ENCODE results near the gene FHIP1A. TPM values are rescaled to one million over a fixed set of nuclear protein-coding genes. Genes with fewer than 3 reads are reported as not detected.

Gene FHIP1A
- total RNA-seq, 2 donors from 2014 or later, result 11.6 to 11.8 TPM

DNA sequence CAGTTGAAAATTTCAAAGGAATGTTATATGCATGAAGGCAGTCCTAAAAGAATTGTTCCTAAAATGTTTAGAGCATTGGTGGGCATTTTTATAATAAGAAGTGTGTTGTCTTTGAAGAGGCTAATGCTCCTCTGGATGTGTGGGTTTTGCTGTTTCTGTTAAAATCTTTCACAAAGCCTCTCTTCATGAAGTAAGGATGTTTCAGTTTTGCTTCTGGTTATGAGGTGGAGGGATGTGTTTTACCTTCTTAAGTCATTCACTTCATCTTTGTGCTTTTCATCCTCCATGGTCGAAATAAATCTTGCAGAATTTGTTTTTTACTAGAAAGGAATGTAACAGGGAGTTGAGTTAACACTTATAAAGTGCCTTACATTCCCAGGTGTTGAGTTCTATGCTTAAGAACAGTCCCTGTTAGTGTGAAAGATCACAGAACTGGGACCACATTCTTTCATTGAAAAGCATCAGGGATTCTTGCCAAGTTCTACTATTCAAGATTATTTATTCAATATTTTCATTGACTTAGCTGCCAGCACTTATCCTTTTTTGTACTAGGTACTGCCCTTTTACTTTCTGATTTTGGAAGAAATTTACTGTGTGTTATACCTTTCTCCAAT, 21.1 kb downstream of the FHIP1A start:
- Histone ChIP-seq H3K27ac (no peak overlapping the region), H3K9me3 (no peaks in the 10 kb centered on the region), H3K27me3 (no peaks in the 10 kb centered on the region), H3K36me3 (no peaks in the 10 kb centered on the region), H3K4me1 (no peaks in the 10 kb centered on the region), H3K4me3 (no peak overlapping the region)
- DNase-seq (ENCODE audit: low spot score), result no peak
- TF ChIP-seq, protein P1, sequence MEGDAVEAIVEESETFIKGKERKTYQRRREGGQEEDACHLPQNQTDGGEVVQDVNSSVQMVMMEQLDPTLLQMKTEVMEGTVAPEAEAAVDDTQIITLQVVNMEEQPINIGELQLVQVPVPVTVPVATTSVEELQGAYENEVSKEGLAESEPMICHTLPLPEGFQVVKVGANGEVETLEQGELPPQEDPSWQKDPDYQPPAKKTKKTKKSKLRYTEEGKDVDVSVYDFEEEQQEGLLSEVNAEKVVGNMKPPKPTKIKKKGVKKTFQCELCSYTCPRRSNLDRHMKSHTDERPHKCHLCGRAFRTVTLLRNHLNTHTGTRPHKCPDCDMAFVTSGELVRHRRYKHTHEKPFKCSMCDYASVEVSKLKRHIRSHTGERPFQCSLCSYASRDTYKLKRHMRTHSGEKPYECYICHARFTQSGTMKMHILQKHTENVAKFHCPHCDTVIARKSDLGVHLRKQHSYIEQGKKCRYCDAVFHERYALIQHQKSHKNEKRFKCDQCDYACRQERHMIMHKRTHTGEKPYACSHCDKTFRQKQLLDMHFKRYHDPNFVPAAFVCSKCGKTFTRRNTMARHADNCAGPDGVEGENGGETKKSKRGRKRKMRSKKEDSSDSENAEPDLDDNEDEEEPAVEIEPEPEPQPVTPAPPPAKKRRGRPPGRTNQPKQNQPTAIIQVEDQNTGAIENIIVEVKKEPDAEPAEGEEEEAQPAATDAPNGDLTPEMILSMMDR (IDR thresholded peaks at IDR 0.05), result no peak

DNA sequence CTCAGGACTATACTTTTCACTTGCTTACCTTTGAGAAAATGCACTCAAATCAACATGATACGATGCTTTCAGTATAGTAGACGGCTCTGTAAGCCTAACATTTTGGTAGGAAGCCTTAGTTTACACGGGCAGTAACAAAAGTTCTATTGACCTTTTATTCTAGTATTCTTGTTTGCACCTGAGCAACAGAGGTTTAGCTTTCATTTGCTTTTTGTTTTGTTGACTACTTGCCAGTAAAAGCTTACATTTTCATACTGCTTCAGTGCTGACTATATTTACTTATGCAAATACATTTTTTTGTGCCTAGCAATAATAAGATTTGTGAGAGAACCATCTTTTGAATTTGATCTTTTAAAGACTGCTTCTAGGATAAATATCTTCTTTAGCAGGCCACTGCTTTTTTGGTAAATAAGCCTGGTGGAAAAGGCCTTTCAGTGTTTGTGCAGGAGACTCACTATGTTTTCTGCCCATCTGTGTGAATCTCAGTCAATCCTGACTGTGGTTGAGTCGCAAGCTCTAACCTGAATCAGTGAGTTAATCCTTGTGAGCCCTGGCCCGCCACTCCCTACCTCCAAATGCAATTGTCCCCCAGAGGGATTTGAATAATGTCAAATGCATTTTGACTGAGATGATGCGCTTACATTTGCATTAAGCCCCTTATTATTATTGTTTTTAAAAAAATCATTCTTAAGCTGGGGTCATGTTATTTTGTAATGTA, 21.9 kb downstream of the FHIP1A start:
- TF ChIP-seq, protein P1 (IDR thresholded peaks at IDR 0.05), result no peak
- H3K27ac ChIP-seq, result no peak overlapping the region
- H3K27me3 ChIP-seq, result no peaks in the 10 kb centered on the region
- H3K4me3 ChIP-seq, result no peak overlapping the region
- H3K9me3 ChIP-seq, result no peaks in the 10 kb centered on the region
- H3K4me1 ChIP-seq, result no peaks in the 10 kb centered on the region
- no peaks in the 10 kb centered on the region for H3K36me3 ChIP-seq
- no peak for DNase-seq (ENCODE audit: low spot score)

DNA sequence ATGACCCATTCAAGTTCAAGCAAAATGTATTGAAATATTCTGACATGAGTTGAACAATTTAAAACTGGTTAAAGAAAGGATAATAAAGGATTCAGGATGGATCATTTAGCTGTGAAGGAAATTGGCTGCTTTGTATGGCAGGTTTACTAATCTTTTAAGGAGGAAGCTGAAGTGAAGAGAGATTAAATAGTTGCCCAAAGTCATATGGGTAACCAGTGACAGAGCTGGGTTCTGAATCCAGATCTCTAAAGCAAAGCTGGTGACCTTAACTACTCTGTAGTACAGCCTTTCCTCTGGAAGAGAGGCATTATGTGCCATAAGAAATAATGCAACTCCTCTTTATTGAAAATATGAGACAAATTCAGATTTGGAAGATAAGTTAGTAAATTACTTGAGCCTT, 22.8 kb downstream of the FHIP1A start:
- no peaks in the 10 kb centered on the region for H3K27me3 ChIP-seq
- H3K27ac ChIP-seq, result no peak overlapping the region
- H3K36me3 ChIP-seq, result no peaks in the 10 kb centered on the region
- H3K4me3 ChIP-seq, result no peak overlapping the region
- TF ChIP-seq, protein P1 (IDR thresholded peaks at IDR 0.05), result no peak
- DNase-seq (ENCODE audit: low spot score), result no peak
- H3K4me1 ChIP-seq, result no peaks in the 10 kb centered on the region
- no peaks in the 10 kb centered on the region for H3K9me3 ChIP-seq

DNA sequence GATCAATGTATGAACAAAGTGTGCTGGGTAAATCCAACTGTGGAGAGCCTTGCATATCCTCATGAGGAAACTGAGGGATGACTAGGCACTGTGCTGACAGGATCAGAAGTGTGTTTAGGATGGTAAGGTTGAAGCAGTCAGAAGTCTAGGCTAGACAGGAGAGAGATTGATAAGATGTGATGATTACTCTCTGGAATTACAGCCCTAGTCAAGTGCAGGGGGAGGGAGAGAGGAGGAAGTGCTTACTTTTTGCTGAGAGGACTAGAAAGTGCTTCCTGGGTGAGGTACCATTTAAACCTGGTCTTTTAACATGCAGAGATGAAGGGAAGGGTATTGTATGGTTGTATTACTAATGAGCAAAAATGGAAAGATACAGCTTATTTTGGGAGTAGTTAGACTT, 23.7 kb downstream of the FHIP1A start:
- no peak overlapping the region for H3K27ac ChIP-seq
- H3K9me3 ChIP-seq, result no peaks in the 10 kb centered on the region
- DNase-seq (ENCODE audit: low spot score), result no peak

DNA sequence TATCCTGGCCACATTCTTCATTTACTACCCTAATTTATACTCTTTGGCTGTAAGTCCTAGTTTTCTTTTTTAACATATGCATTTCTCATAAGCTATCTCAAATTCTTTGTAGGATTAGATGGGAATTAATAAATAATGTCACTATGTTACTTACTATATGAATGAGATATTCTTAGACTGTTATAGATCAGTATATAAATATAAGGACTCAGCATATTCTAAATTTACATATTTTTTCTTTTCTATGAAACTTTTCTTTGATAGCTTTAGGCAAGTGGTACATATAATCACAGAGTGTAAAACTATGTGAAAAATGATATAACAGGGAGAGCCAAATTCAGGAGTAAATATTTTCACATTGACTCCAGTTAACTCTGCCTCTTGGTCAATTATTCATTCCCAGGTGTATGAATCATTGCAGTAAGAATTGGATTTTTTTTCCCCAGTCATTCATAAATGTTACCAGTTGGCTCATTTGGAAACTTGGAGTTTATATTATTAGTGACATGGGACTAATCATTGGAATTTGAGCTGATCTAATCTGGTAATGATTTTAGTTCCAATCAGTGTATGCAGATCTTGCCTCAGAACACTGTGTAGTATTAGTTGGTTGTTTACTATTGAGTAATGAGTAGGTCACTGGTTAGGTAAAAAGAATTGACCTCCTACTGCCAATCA, 25.3 kb downstream of the FHIP1A start:
- TF ChIP-seq, protein P1 (IDR thresholded peaks at IDR 0.05), result no peak
- no peak for DNase-seq (ENCODE audit: low spot score)
- Histone ChIP-seq H3K4me1 (no peaks in the 10 kb centered on the region), H3K27me3 (no peaks in the 10 kb centered on the region), H3K4me3 (no peak overlapping the region), H3K9me3 (no peaks in the 10 kb centered on the region), H3K27ac (no peak overlapping the region), H3K36me3 (no peaks in the 10 kb centered on the region)

More for the DNA sequence above, 23.7 kb downstream of the FHIP1A start:
- no peaks in the 10 kb centered on the region for H3K4me1 ChIP-seq
- TF ChIP-seq, protein P1 (IDR thresholded peaks at IDR 0.05), result no peak
- H3K4me3 ChIP-seq, result no peak overlapping the region
- no peaks in the 10 kb centered on the region for H3K27me3 ChIP-seq
- H3K36me3 ChIP-seq, result no peaks in the 10 kb centered on the region

Measured in right atrium auricular region (tissue), 2 donors.